Measurements from ENCODE around the gene ATP6V1G2. TPM values are rescaled to one million over a fixed set of nuclear protein-coding genes. Genes with fewer than 3 reads are reported as not detected.

Gene ATP6V1G2
- total RNA-seq, 1 donor from 2014 or later = 0.52 TPM

DNA sequence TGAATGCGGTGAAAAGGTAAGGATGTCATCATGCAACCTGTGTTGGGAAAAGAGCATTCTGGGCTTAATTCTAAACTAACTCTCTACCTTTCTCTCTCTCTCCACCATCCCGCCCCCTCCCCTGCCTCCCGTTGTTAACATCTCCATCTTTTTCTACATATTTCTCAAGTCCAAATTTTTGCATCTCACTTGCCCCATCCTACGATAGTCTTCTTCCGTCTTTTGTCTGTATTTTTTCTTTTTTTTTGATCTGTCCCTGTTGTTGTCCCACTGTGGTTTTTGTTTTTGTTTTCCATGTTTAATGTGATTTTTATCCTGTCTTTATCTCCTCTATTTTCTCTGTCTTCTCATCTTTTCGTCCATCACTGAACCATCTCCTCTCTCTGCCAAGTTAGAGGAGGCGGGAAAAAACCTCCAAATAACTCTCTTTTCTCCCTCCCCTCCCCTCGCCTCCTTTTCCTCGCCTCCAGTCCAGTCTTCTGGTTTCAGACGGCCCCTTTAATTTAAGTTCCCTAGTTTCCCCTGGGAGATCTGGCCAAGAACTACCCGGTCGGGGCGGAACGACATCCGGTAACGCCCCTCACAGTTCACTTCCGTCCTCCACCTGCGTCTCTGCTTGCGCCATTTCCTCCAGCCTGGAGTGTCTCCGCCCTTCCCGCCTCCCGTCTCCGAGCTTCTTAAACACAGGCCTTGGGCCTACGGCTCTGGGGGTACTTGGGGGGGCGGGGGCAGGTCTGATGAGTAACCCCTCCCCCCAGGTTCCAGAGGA lies 734 bp upstream of the ATP6V1G2 start, which contains the start of gene NFKBIL1:
Gene NFKBIL1, plus strand, starts transcription at position 651 of the 769 bp plus-strand sequence. Its CDS starts 87 bp downstream, at position 738.
- DNase-seq (ENCODE audit: low read depth) = peak; percentile 78
- peak within 1 kb of the TSS; percentile 65 for H3K4me3 ChIP-seq (ENCODE audit: low read depth, low read length)
- no peak for TF ChIP-seq CTCF (conservative IDR thresholded peaks at IDR 0.05; ENCODE audit: low read depth, low read length)

DNA sequence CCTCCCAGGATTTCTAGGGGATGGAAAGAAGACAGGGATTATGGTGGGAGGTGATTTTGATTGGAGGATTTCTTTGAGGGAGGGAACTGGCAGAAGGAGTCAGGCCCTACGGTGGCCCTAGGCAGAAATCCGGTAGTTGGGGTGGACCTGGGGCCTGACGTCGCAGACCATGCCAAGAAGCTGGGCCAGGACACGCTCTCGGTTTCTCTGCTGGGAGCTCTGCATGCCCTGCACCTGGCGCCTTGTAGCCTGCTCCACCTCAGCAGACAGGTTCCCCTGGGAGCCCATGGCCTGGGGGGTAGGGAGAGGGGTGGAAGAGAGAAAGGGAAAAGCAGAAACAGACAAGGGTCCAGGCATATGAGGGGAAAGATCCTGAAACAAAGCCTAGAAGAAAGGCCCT lies 1.1 kb downstream of the ATP6V1G2 start:
- TF ChIP-seq CTCF (conservative IDR thresholded peaks at IDR 0.05; ENCODE audit: low read depth, low read length) = no peak
- no peak for DNase-seq (ENCODE audit: low read depth)
- no peak overlapping the region for H3K4me3 ChIP-seq (ENCODE audit: low read depth, low read length)

- no peak for TF ChIP-seq CTCF (conservative IDR thresholded peaks at IDR 0.05; ENCODE audit: low read depth, low read length)
- no peak for DNase-seq (ENCODE audit: low read depth)
- H3K4me3 ChIP-seq (ENCODE audit: low read depth, low read length) = no peak overlapping the region
Measured at GRCh38 chr6:31544676-31545075, 1.7 kb downstream of the ATP6V1G2 start.

GRCh38 chr6:31543639-31544038 lies 2.8 kb downstream of the ATP6V1G2 start:
- no peak for DNase-seq (ENCODE audit: low read depth)
- no peak for TF ChIP-seq CTCF (conservative IDR thresholded peaks at IDR 0.05; ENCODE audit: low read depth, low read length)
- H3K4me3 ChIP-seq (ENCODE audit: low read depth, low read length) = no peak overlapping the region

GRCh38 chr6:31541658-31542521 lies 4.5 kb downstream of the ATP6V1G2 start, which contains the start of gene DDX39B:
DDX39B (minus strand) TSS chr6:31542003; CDS start chr6:31540532, 1,471 bp downstream.
- peak; percentile 83 for DNase-seq (ENCODE audit: low read depth)
- TF ChIP-seq CTCF (conservative IDR thresholded peaks at IDR 0.05; ENCODE audit: low read depth, low read length) = no peak
- H3K4me3 ChIP-seq (ENCODE audit: low read depth, low read length) = peak within 1 kb of the TSS; percentile 84

DNA sequence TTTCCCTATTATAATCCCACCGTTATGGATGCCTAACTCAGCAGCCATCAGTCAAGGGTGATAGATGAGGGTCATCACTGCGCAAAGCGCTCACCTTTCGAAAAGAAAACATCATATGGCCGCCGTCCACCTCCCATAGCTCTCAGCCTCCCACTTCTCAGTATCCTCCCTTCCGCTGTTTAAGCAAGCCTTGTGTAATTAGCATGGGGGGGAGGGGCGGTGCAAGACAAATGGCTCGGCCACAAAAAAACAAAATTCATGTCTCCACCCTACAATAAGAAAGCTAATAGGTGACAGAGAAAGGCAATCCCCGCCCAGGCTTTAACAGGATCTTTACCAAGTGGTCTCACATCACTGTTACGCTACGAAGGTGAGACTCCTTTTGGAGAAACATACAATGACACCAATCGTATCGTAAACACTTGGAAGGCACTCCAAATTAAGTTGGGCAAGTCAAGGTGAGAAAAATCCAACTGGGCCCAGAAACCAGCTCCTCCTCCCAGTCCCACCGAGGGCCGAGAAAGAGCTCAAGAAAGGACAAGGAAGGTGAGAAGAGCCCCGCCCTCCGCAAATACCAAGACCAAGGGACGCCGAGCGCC lies 5.2 kb downstream of the ATP6V1G2 start:
- no peak for TF ChIP-seq CTCF (conservative IDR thresholded peaks at IDR 0.05; ENCODE audit: low read depth, low read length)

More for the DNA sequence above, 5.2 kb downstream of the ATP6V1G2 start:
- no peak for DNase-seq (ENCODE audit: low read depth)
- H3K4me3 ChIP-seq (ENCODE audit: low read depth, low read length) = peak overlapping the region; percentile 84

All from epithelial cell of proximal tubule (primary cell).